ENCODE results near the gene DBH. TPM values are rescaled to one million over a fixed set of nuclear protein-coding genes. Genes with fewer than 3 reads are reported as not detected.

DBH gene
- polyA plus RNA-seq, 1 donor (not counting 4 experiments of a cell fraction or from before 2014, with no cell fraction given) = not detected

DNA sequence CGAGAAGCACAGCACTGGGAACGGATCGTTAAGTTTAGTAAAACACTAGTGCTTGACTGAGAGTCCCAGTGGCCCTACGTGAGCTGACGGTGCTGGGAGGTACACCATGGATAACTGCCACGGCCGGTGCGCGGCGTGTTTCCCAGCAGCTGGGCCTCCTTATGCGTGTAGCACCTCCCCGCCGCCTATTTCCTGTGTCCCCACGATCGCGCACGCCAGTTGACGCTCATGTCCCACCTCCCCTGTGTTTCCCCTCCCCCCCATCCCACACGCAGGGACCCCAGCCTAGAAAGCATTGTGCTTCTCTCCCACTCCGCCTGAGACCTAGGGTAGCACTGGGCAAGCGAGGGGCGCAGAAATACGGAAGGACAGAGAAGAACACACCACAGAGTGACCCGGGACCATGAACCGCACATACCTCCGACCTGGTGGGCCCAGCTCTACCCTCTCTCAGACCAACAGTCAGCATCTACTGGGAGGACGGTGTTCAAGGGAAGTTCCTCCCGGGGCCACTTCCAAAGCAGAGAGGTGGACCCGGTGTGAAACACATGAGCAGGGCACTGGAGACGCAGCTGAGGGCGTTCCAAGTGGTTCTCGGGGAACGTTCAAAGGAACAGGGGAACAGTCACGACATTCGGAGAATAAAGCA, 45.6 kb downstream of the DBH start:
- H3K4me2 ChIP-seq (ENCODE audit: control insufficient read depth, extremely low read depth, insufficient read depth, low read depth, low read length) = no peak overlapping the region
- H3K9me1 ChIP-seq (ENCODE audit: control insufficient read depth, extremely low read depth, insufficient read depth, low read length) = no peaks in the 10 kb centered on the region

GRCh38 chr9:133682818-133683585, 46.8 kb downstream of the DBH start:
- H2AFZ ChIP-seq (ENCODE audit: control insufficient read depth, low read length) = no peak overlapping the region
- no peak overlapping the region for H3K4me3 ChIP-seq (ENCODE audit: control insufficient read depth in 2 of 3, extremely low read depth in 1 of 3, insufficient read depth in 2 of 3, low read depth in 1 of 3, low read length in 3 of 3)
- H3K9ac ChIP-seq (ENCODE audit: control insufficient read depth, extremely low read depth, insufficient read depth, low read length) = no peak overlapping the region
- no peaks in the 10 kb centered on the region for H3K9me1 ChIP-seq (ENCODE audit: control insufficient read depth, extremely low read depth, insufficient read depth, low read length)
- dilution Hi-C loops (cut with MboI; ENCODE audit: extremely low pct_ligation_motif_present, low sequenced_read_pairs) = no loop called here
- H3K79me2 ChIP-seq (ENCODE audit: control insufficient read depth, insufficient read depth, low read length) = no peaks in the 10 kb centered on the region
- FAIRE-seq = no peak
- no peaks in the 10 kb centered on the region for H3K4me1 ChIP-seq (ENCODE audit: control insufficient read depth, extremely low read depth, insufficient read depth, low read length)
- no peak for TF ChIP-seq EZH2 (IDR thresholded peaks at IDR 0.05; ENCODE audit: low read length)
- TF ChIP-seq, protein P1, sequence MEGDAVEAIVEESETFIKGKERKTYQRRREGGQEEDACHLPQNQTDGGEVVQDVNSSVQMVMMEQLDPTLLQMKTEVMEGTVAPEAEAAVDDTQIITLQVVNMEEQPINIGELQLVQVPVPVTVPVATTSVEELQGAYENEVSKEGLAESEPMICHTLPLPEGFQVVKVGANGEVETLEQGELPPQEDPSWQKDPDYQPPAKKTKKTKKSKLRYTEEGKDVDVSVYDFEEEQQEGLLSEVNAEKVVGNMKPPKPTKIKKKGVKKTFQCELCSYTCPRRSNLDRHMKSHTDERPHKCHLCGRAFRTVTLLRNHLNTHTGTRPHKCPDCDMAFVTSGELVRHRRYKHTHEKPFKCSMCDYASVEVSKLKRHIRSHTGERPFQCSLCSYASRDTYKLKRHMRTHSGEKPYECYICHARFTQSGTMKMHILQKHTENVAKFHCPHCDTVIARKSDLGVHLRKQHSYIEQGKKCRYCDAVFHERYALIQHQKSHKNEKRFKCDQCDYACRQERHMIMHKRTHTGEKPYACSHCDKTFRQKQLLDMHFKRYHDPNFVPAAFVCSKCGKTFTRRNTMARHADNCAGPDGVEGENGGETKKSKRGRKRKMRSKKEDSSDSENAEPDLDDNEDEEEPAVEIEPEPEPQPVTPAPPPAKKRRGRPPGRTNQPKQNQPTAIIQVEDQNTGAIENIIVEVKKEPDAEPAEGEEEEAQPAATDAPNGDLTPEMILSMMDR (optimal IDR thresholded peaks at IDR 0.05 in 1 of 3, IDR thresholded peaks at IDR 0.05 in 1 of 3, conservative IDR thresholded peaks at IDR 0.05 in 1 of 3; ENCODE audit: extremely low read depth in 1 of 3, insufficient read depth in 2 of 3, low read length in 3 of 3) = no peak
- H3K27ac ChIP-seq (ENCODE audit: control insufficient read depth, insufficient read depth, low read length) = no peak overlapping the region
- H3K36me3 ChIP-seq (ENCODE audit: control insufficient read depth in 2 of 2, extremely low read depth in 1 of 2, insufficient read depth in 2 of 2, low read length in 2 of 2) = no peaks in the 10 kb centered on the region
- H3K27me3 ChIP-seq (ENCODE audit: control insufficient read depth, extremely low read depth, insufficient read depth, low read length) = peaks cover 5% of the 10 kb centered on the region
- no peaks in the 10 kb centered on the region for H3K9me3 ChIP-seq (ENCODE audit: control insufficient read depth, low read depth, low read length)
- no peak for DNase-seq (ENCODE audit: low read depth, low spot score)
- no peaks in the 10 kb centered on the region for H4K20me1 ChIP-seq (ENCODE audit: control insufficient read depth, extremely low read depth, insufficient read depth, low read length)
- H3K4me2 ChIP-seq (ENCODE audit: control insufficient read depth, extremely low read depth, insufficient read depth, low read depth, low read length) = no peak overlapping the region

More for the DNA sequence above, 45.6 kb downstream of the DBH start:
- peaks cover 5% of the 10 kb centered on the region for H3K27me3 ChIP-seq (ENCODE audit: control insufficient read depth, extremely low read depth, insufficient read depth, low read length)
- no peaks in the 10 kb centered on the region for H4K20me1 ChIP-seq (ENCODE audit: control insufficient read depth, extremely low read depth, insufficient read depth, low read length)
- H3K36me3 ChIP-seq (ENCODE audit: control insufficient read depth in 2 of 2, extremely low read depth in 1 of 2, insufficient read depth in 2 of 2, low read length in 2 of 2) = no peaks in the 10 kb centered on the region
- no peak for TF ChIP-seq EZH2 (IDR thresholded peaks at IDR 0.05; ENCODE audit: low read length)
- H3K9me3 ChIP-seq (ENCODE audit: control insufficient read depth, low read depth, low read length) = no peaks in the 10 kb centered on the region
- H3K4me1 ChIP-seq (ENCODE audit: control insufficient read depth, extremely low read depth, insufficient read depth, low read length) = no peaks in the 10 kb centered on the region
- no peak overlapping the region for H3K27ac ChIP-seq (ENCODE audit: control insufficient read depth, insufficient read depth, low read length)
- H3K9ac ChIP-seq (ENCODE audit: control insufficient read depth, extremely low read depth, insufficient read depth, low read length) = no peak overlapping the region
- no peak overlapping the region for H2AFZ ChIP-seq (ENCODE audit: control insufficient read depth, low read length)
- dilution Hi-C loops (cut with MboI; ENCODE audit: extremely low pct_ligation_motif_present, low sequenced_read_pairs) = no loop called here
- no peak for DNase-seq (ENCODE audit: low read depth, low spot score)
- no peak overlapping the region for H3K4me3 ChIP-seq (ENCODE audit: control insufficient read depth in 2 of 3, extremely low read depth in 1 of 3, insufficient read depth in 2 of 3, low read depth in 1 of 3, low read length in 3 of 3)
- no peaks in the 10 kb centered on the region for H3K79me2 ChIP-seq (ENCODE audit: control insufficient read depth, insufficient read depth, low read length)
- no peak for FAIRE-seq

All from keratinocyte (primary cell).